Measurements from ENCODE around the gene SRGAP3.

The SRGAP3 gene

DNA sequence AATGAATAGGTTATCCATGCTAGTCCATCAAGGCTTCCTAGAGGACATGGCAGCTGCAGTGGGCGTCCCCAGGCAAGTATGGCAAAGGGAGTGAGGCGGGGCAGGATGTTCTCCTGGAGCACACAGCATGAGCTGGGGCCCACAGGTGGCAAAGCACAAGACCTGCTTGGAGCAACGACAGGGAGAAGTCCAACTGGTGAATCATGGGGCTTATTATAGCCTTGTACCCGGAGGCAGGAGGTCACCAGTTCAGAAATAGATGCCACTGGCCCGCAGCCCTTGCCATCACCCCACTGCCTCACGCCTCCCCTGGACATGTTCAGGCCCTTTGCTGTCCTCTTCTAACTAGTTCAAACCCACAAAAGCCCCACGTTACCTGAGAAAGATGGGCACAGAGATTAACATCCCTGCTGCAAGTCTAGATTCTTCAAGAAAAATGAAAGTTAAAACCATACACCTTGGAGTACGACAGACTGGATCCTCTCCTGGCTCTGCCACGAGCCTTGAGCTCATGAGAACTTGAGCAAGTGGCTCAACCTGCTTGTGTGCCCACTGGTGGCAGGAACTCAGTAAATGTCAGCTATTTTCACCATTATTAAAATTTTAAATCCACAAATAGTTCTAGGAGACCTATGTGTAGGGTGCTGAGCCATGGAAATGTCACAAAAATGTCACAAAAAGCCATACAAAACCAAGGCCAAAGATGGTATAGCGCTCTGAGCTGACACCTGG lies 1.8 kb upstream of the SRGAP3 start:
- DNase-seq = no peak

DNA sequence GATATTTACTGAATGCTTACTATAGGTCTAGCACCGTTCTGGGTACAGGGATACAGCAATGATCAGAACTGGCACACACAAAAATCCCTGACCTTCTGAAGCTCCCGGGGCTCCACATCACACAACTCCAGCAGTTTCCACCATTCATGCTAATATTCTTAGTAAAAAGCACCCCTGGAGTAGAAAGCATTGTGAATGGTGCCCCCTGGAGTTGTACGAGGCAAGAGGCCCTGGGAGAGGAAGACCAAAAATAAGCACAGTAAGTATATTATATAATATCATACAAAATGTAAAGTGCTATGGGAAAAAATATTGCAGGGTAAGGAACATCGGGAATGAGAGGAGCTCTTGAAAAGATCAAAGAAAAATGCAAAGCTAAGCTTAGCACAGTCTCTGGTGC lies 790 bp upstream of the SRGAP3 start:
- no peak for DNase-seq

DNA sequence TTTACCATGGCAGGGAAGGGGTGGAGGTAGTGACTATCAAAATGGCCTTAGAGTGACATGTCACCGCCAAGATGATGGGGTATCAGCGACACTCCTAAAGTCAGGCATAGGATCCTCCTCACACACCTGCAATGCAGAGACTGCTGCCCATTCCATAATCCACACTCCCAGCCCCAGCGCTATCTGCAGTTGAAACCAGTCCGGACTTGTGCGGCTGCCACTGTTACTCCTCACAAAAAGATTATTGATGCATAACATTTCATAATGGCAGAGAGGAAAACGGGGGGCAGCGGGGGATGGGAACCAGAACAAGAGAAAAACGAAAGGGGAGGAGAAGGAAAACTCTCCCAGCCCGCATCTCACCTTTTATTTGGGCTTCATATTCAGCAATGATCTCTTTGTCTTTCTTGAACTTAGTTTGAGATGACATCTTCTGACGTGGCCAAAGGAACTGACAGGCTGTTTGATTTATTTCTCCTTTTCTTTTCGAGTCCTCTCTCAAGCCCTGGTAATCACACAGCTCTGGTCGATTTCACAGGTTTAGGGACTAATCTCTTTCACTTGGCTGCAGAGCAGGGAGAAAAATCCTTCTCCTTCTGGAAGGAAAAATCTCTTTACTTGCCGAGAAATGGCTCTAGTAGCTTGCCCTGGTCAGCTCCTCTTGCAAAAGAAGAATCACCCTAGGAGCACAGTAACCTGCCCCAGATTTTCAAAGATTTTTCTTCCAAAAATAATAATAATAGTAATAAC lies 749 bp downstream of the SRGAP3 start:
- DNase-seq = no peak

DNA sequence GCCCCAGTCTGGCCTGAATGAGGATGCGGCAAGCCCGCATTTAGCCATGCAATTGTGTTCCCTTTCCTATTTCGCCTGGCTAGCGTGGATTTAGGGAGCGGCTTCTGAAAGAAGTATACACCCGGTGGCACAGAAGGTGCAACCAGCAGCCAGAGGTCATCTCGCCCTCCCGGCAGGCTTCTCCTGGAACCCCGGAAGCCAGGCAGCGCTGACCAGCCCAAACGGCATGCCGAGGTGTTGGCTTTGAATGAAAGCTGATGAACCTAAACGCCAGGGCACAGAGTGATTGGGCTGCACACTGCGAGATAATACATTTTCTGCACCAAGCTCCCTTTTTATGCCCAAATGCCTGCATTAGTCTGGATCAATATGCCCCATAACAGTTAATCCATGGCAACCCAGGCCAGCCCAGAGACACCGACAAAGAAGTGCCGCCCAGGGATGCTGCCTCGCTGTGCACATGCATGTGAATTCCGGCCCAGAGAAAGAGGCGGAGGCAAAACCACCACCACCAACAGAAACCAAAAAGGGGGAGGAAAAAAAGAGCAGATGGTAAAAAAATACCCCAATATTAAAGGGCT lies 1.4 kb downstream of the SRGAP3 start:
- no peak for DNase-seq

DNA sequence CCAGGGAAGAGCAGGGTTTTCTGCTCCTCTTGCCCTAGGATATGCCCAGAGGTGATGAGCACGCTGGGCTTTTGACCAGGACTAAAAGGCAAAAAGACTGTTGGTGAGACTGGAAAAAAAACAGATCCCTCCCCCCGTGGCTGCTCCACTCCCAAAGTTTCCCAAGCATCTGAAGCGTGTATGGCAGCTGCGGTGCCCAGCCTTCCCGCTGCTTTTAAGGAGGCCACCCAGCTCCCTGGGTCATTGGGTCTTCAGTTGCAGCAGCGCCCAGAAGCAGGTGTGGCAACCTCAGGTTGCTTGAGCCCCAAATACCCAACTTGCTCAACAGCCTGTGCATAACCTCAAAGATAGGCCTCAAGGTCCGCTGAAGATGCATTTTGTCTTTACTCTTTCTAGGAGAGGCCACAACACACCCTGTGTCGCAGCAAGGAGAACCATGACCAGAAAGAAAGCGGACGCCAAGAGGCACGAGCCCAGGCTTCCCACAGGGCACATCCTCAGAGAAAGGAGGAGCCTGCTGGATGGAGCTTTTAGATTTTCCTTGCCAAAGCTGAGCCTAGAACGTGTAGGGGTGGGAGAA lies 2.0 kb downstream of the SRGAP3 start:
- no peak for DNase-seq

DNA sequence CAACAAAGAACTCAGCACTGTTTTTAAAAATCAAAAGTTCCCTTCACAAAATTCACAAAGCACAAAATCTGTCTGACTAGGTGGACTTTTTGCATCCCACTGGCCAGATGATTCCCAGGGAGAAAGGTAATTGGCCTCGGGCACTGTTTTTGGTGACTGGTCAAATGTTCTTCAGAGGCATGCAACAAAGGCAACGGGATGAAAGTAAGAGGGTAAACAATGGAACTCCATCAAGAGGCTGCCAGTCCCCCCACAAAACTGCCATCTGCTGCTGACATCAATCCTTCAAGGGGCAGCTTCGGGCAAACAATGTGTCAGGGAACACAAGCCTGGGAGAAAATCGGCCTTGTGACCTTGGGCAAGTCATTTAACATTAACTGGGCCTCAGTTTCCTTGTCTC lies 3.3 kb downstream of the SRGAP3 start:
- DNase-seq = no peak

DNA sequence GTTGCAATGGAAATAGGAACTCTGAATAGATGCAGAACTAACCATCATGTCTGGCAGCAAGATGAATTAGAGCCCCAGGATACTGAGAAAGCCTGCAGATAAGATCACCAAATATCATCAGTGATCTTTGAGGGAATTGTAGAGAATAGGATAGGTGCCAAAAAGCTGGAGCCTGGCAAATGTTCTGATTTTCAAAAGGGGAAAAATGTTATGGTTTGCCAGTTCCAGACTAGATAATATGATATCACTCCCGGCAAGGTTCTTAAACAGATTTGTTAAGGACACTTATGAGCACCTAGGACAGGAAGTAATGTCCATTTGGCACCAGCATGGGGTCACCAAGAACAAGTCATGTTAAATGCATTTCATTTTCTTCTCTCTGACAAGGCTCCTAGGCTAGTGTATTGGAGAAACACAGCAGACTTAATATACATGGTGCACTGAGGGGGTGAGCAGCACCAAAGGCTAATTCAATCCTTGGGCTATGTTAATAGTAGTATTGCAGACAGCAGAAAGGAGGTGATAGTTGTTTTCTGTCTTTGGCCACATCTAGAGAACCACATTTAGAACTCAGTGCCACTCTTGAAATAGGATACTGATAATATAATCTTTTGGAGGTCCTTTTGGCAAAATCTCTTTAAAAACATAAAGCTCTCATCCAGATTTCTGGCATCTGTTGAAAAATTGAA lies 4.8 kb downstream of the SRGAP3 start:
- no peak for DNase-seq

DNA sequence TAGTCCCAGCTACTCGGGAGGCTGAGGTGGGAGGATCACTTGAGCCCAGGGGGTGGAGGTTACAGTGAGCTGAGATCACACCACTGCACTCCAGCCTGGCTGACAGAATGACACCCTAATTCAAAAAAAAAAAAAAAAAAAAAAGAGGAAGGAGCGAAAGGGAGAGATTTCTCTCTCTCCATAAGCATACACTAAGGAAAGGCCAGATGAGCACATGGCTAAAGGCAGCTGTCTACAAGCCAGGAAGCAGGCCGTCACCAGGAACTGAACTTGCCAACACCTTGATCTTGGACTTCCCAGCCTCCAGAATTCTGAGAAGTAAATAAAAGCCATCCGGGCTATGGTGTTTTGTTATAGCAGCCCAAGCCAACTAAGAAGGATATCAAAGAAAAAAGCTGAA lies 7.5 kb downstream of the SRGAP3 start:
- DNase-seq = no peak

DNA sequence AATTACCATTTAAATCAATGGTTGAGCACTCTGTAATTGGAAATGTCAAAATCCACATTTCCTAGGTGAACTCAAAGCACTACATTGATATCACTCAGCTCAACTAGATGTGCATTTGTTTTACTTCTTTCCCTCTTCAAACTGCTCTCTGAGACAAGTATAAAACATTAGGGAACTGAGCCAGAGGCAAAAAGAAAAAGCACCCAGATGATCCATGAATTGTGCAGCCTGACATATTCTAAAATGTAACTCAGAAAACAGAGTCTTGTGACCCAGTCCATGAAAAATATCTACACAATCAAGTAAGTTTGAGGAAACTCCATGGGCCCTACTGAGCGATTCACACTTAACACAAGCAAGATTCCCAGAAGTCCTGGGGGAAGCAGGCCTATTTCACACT lies 9.8 kb downstream of the SRGAP3 start:
- DNase-seq = no peak

DNA sequence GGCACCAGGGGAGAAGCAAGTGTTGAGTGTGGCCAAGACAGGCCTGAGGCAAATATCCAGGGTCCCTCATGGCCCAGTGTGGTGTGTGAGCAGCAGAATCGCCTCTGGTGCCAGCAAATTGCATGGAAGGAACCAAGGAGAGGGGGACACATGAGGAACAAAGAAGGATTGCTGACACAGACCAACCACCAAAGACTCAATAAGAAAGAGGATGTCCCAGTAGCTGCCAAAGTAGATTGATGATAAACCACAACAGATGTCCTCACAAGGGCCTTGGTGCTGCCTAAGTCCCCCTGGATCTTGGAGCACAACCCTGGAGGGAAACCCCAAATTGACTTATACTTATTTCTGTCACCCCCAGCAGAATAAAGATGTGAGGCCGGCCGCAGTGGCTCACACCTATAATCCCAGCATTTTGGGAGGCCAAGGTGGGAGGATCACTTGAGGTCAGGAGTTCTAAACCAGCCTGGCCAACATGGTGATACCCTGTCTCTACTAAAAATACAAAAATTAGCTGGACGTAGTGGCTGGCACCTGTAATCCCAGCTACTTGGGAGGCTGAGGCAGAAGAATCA lies 10.6 kb downstream of the SRGAP3 start:
- no peak for DNase-seq

DNA sequence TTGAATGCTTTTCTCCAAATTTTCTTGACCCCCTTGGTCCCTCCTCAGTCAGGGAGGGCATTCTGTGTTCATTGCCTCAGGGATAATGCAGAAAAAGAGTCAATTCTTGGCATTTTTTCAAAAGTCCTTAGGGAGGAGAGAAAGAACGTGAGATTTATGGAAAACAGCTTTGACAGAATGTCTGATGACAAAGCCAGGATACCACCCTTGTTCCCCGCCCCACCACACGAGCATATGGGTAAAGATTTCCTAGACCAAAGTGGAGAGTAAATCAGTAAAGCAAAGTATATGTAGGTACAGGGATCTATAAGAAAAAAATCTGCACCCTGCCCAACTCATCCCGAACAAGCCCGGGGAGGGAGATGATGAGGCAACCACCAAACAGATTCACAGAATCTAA lies 11.2 kb downstream of the SRGAP3 start:
- DNase-seq = no peak

DNA sequence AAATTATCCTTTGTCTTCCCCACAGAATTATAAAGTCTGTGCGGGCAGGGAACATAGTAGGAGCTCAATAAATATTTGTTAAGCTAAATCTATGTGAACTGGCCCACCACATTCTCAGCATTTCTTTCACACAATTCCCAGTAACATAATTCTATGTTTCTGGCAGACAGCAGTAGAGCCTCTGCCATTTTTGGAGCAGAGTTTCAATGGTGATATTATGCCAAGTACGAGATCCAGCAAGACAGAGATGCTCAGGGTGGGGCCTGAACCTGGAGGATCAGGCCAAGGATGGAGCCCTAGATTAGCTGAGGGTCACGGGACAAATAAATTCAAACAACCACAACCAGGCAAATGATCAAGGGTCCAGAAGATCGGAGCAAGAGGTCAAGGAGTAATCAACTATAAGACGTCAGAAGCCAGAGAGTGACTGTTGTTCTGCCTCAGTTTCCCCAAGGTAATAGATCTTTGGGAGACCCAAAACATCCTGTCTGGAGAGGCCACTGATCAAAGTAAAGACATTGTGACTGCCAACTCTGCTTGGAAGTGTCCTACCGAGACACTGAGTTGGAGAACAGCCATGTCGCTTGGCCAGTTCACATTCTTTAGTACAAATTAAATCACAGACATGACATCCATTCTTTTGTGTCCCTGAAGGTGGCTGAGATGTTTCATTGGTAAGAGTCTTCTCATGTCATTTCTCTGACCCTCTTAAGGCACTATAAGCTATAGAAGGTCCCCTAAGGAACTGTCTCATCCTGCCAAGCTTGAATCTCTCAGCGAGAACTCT lies 15.4 kb downstream of the SRGAP3 start:
- no peak for DNase-seq

DNA sequence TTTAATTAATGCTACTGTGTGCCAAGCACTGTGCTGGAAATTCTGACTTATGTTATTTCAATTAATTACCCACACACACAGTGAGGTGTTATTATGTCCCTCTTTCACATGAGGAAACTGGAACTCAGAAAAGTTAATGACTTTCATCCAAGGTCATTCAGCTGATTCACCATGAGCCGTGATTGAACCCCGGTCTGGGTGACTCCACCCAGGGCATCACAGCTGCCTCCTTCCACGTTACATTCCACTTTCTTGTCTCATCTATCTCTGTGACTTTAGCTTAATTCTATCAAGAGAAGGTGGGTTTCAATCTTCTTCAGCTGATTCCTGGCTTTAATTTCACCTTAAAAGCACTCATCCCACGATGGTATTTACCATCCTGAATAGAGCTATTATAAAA lies 16.3 kb downstream of the SRGAP3 start:
- no peak for DNase-seq

DNA sequence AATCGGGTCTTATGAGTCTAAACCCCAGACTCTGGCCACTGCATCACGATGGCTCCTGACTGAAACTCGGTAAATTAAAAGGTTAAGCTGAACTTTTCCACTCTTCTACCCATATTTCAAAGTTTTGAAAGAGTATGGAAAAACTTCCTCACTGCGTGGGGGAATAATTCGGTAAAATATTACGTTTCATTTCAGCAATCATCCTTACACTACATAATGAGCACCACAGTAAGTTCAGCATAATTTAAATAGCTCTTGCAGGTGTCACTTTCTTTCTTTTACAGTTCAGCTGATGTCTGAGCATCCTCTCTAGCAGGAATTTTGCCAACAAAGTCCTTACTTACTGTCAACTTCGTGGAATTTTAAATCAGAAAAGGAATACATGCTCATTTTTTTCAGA lies 17.5 kb downstream of the SRGAP3 start:
- DNase-seq = no peak

DNA sequence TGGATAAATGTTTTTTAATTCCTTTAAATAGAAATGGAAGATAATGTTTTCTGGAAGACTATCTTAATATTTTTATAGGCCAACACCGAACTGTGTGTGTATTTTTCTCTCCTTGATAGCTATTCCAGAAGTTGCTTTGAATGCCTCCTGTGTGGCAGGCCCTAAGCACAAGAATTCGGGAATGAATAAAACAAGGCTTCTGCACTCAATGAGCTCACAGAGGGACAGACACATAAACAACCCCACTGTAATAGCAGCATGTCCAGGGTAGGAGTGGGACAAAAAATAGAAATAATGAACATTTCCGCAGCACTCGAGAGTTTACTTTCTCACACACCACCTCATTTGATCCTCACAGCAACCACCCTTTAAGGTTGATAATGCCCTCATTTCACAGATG lies 18.0 kb downstream of the SRGAP3 start:
- no peak for DNase-seq

DNA sequence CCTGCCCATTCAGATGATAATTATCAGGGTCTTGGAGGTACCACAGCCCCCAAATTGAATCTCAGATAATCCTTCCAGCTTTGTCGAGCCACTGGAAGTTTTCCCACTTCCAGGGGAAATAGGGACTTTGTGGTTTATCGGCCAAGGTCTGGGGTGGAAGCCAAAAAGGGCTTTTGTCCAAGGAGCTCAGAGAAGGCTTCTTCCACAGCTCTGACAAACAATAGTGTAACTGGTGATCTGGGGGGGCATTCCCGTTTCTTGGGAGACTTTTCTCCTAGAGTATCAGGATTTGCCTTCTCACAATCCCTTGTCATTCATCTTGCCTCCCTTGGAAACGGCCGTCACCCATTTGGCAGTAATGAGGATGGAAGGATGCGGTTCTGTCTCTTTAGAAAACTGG lies 18.4 kb downstream of the SRGAP3 start:
- DNase-seq = no peak

DNA sequence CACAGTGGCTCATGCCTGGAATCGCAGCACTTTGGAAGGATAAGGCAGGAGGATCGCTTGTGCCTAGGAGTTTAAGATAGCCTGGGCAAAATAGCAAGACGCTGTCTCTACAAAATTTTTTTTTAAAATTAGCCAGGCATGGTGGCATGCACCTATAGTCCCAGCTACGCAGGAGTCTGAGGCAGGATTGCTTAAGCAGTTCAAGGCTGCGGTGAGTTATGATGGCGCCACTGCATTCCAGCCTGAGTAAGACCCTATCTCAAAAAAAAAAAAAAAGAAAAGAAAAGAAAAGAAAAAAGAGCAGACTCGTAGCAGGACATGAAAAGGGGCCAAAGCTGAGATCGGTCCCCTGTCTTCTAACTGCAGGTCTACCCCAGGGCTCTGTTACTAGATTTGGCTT lies 18.9 kb downstream of the SRGAP3 start:
- DNase-seq = no peak

DNA sequence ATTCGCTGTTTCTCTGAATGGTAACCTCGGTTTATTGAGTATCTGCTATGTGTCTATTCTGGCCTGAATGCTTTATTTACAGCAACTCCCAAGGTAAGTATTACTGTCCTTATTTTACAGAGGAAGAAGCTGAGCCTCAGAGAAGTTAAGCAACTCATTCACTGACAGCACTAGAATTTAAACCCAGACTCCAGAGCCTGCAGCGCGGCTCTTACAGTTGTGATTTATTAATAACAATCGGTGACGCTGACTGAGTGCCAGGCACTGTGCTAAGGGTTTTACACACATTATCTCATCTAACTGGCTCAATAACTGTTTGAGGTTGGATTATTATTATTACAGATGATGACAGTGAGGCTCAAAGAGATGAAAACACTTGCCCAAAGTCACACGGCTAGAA lies 19.6 kb downstream of the SRGAP3 start:
- no peak for DNase-seq

DNA sequence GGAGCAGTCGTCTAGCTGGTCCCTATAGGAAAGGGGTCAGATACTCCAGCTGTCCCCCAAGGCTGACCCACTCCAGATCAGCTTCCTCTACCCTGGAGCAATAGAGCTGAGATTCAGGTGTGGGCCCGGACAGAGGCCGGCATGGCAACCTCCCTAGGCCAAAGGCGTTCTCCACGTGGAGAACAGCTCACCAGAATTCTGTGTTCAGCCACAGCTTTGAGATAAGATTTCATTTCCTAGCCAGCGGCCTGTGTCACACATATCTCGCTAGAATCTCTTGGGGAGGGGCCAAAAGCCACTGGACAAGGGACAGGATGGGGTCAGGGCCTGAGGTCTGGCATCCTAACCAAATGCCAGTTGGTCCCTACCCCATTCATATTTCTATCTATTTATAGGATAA lies 20.1 kb downstream of the SRGAP3 start:
- no peak for DNase-seq

DNA sequence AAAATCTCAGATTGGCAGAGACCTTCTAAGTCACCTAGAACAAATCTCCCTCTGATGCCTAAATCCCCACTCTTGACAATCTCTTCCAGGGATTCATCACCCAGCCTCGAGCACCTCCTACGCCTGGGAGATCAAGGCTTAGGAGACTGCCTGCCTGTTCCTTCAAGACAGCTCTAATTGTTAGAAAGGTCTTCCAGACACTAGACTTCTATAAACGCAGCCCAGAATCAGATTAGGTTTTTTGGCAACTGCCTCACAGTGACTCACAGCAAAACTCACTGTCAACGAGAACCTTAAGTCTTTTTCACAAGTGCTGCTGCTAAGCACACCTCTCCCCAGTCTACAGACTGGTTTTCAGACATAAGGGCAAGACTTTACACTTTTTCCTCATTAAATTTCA lies 23.1 kb downstream of the SRGAP3 start:
- no peak for DNase-seq

DNA sequence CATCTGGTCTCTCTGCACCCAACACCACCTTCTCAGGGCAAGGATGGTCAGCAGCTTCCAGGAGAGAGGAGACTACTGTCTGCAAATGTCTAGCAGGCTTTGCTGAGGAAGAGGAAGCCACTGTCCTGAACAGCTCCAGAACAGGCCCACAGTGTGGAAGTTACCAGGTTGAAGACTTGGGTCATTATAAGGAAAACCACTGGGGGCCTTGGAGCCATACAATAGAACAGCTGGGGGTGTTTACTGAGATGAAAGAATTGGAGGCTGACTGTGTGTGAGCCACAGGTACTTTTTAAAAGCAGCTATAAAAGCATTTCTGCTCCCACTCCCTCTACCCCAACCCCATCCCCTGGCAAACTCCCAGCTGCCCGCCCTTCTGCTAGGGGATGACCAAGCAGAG lies 24.2 kb downstream of the SRGAP3 start:
- DNase-seq = no peak

DNA sequence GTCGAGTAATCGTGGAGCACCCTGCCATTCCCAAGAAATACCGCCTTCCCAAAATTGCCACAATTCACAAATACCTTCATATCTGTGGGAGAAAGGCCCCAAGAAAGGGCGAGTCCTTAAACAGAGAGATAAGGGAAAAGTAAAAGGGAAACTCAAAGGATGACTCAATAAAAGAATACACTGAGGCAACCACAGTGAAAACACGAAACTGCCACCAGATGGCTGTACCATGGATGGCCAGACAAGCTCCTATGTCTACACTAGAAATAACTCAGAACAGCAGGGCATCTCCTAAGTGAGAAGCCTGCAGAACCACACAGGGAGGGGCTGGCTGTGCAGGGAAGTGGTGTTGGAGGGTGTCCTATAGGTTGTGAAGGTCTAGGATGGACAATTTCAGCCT lies 25.0 kb downstream of the SRGAP3 start:
- DNase-seq = no peak

All from effector CD8-positive, alpha-beta T cell (primary cell).